Calu3 (cell line): ENCODE results near the gene RPL26. TPM values are rescaled to one million over a fixed set of nuclear protein-coding genes. Genes with fewer than 3 reads are reported as not detected.
A peak's percentile ranks its signal among the peaks of the same experiment; 100 is the strongest.
"Not testable (repeated sequence)": the region's sequence is repeated elsewhere in the genome, so short reads cannot be mapped to it uniquely, and the experiment has no call there.

Experiments used
- BruUV-seq: library from RNA; stranded (reverse); fragments of 400-500 nt; replicated peaks from 2 replicates; lab custom pipeline; 2021; lab: Mats Ljungman, UMichigan
- CTCF ChIA-PET: fragments of 300-600 bp; sonication (Branson Sonifier 250); formaldehyde crosslinking; loops from one replicate; lab custom pipeline; 2022; ENCODE audit warnings: antibody characterized with exemption; lab: Charles Lee
- DNase-seq: peaks from one replicate; pipeline ENCODE4 v3.0.0; 2022
- H3K27ac Mint-ChIP-seq: one replicate; pipeline ENCODE4 v1.8.0; 2022; ENCODE audit warnings: mixed read lengths; ENCODE audit not compliant: unreplicated experiment
- H3K27me3 Mint-ChIP-seq: one replicate; pipeline ENCODE4 v1.8.0; 2022; ENCODE audit warnings: mixed read lengths; ENCODE audit not compliant: unreplicated experiment
- H3K36me3 Mint-ChIP-seq: one replicate; pipeline ENCODE4 v1.8.0; 2022; ENCODE audit warnings: mild to moderate bottlenecking, moderate library complexity, mixed read lengths; ENCODE audit not compliant: insufficient read depth, unreplicated experiment
- H3K4me1 Mint-ChIP-seq: one replicate; pipeline ENCODE4 v1.8.0; 2022; ENCODE audit warnings: mild to moderate bottlenecking, low read depth, mixed read lengths; ENCODE audit not compliant: unreplicated experiment
- H3K4me3 Mint-ChIP-seq: one replicate; pipeline ENCODE4 v1.8.0; 2022; ENCODE audit warnings: mild to moderate bottlenecking, low read depth, moderate library complexity, mixed read lengths; ENCODE audit not compliant: unreplicated experiment
- H3K9me3 Mint-ChIP-seq: one replicate; pipeline ENCODE4 v1.8.0; 2022; ENCODE audit warnings: low read depth, mixed read lengths; ENCODE audit not compliant: unreplicated experiment
- intact Hi-C: fragments of 100-400 bp; cut with micrococcal nuclease; formaldehyde crosslinking; loops from one replicate; pipeline ENCODE4 v1.10.0; 2022; ENCODE audit not compliant: unreplicated experiment
- total RNA-seq: library from RNA; stranded (reverse); gene quantifications from 2 replicates; pipeline ENCODE4 v1.2.3, GENCODE V29; 2022
- TF ChIP-seq, protein P1 (sequence below): fragments of 200-600 bp; IDR thresholded peaks from one replicate; pipeline ENCODE4 v1.8.0; 2022; ENCODE audit warnings: antibody characterized with exemption; ENCODE audit not compliant: unreplicated experiment

RPL26 gene
- total RNA-seq, 1 experiment from 2014 or later = 842 TPM

DNA sequence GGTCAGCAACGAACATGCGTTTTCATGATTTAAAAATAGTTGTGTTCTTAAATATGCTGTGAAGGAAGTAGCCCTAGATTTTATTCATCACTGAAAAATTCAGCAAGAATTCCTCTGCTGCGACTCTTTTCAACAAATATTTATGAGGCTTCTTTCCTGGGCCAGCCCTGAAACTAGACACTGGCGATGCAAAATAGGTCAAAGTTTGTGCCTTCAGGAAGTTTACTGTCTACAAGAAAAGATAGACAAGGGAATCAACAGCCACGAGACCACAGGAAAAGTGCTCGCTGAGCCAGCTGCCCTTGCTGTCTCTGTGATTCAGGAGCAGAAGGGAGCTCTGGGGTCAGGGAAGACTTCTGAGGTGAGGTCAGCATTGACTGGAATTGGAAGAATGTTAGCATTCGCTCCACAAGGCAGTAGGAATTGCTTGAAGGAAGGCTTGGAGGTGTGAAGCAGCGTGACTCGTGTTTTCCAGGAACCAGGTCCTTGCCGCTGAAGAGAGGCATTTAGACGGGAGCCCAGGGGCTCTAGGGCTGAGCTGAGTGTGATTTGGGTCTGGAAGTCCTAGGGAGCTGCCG lies 1.9 kb upstream of the RPL26 start:
- no TSS peak for BruUV-seq
- Mint-ChIP-seq H3K4me1 (peaks cover 24% of the 10 kb centered on the region), H3K9me3 (no peaks in the 10 kb centered on the region), H3K4me3 (peak overlapping the region; percentile 89), H3K36me3 (peaks cover 53% of the 10 kb centered on the region), H3K27me3 (no peaks in the 10 kb centered on the region), H3K27ac (peak overlapping the region; percentile 36)
- intact Hi-C loops = loop anchor here (5.0 kb wide), 1 partner anchor 362 kb away; no protein-coding TSS in a partner anchor
- no peak for DNase-seq
- CTCF ChIA-PET = no interaction called here
- TF ChIP-seq, protein P1, sequence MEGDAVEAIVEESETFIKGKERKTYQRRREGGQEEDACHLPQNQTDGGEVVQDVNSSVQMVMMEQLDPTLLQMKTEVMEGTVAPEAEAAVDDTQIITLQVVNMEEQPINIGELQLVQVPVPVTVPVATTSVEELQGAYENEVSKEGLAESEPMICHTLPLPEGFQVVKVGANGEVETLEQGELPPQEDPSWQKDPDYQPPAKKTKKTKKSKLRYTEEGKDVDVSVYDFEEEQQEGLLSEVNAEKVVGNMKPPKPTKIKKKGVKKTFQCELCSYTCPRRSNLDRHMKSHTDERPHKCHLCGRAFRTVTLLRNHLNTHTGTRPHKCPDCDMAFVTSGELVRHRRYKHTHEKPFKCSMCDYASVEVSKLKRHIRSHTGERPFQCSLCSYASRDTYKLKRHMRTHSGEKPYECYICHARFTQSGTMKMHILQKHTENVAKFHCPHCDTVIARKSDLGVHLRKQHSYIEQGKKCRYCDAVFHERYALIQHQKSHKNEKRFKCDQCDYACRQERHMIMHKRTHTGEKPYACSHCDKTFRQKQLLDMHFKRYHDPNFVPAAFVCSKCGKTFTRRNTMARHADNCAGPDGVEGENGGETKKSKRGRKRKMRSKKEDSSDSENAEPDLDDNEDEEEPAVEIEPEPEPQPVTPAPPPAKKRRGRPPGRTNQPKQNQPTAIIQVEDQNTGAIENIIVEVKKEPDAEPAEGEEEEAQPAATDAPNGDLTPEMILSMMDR = no peak

DNA sequence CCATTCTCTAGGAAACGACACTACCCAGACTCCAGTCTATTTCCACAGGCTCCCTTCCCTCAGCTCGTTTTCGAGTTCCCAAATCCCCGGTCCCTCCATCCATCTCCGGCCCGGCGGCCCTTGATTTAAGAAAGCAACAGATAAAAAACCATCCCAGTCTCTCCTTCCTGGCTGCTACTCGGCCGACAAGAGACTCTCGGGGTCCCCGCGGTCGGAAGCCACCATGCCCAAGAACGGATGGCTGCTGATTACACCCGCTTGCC lies 182 bp downstream of the RPL26 start:
- TF ChIP-seq, protein P1 = no peak
- no peak for DNase-seq
- intact Hi-C loops = loop anchor here (5.0 kb wide), 1 partner anchor 364 kb away; no protein-coding TSS in a partner anchor
- Mint-ChIP-seq H3K27me3 (no peaks in the 10 kb centered on the region), H3K9me3 (no peaks in the 10 kb centered on the region), H3K27ac (peak overlapping the region; percentile 95), H3K4me3 (peak overlapping the region; percentile 89), H3K36me3 (peaks cover 72% of the 10 kb centered on the region), H3K4me1 (peaks cover 24% of the 10 kb centered on the region)
- CTCF ChIA-PET = no interaction called here
- BruUV-seq = no TSS peak

DNA sequence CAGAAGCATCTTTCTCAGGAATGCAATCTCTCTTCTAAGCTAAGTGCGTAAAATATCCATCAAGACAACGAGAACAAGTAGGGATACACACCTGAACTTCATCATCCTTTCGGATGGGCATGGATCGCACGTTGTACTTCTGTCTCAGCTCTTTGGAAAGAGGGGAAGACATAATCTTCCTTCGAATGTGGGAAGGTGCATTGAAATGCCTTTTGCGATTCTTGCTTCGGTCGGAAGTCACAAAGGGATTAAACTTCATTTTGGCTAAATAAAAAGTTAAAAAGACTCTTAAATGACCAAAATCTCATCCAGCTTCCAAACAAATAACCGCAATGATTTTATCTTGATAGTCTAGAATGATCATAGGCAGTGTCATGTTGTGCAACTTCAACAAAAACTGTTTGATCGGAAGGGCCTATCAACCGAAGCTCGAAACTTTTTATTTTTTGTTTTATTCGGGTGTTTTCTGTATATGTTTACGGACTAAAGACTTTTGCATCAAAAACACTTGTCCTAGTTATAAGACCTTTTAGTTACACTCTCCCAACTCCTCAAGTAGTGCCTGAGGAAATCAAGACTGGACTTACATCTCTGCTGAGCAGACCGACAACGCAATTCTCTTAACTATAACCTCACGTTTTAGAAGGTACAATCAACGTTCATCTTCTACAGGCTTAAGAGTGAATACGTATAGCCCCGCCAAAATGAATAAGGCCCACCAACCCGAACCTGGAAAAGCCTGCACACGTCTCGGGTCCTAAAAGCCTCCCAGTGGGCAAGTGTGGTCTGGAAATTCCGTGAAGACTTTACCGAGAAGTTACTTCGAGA lies 727 bp downstream of the RPL26 start:
- Mint-ChIP-seq H3K4me1 (peaks cover 24% of the 10 kb centered on the region), H3K27ac (peak overlapping the region; percentile 95), H3K9me3 (no peaks in the 10 kb centered on the region), H3K36me3 (peaks cover 78% of the 10 kb centered on the region), H3K27me3 (no peaks in the 10 kb centered on the region), H3K4me3 (peak overlapping the region; percentile 89)
- DNase-seq = no peak
- TF ChIP-seq, protein P1 = no peak
- BruUV-seq = TSS peak; percentile 59
- CTCF ChIA-PET = no interaction called here
- intact Hi-C loops = loop anchor here (5.0 kb wide), 1 partner anchor 365 kb away; no protein-coding TSS in a partner anchor

DNA sequence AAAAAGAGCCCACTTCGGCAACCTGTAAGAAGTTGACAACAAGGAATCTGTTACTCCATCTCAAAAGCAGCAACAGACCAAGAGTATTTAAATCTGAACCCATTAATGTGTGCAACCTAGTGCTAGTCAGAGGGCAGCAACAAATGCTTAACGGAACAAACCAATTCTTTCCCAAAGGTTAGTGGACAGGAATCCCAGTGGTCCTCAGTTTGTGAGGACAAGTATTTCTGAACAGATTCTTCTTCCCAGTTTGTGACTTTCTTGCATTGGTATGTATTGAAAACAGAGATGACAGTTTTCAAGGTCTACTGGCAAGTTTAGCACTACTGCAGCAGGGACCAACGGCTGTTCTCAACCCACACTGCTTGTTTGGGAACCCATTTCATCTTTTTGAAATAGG lies 2.9 kb downstream of the RPL26 start:
- no peak overlapping the region for H3K4me3 Mint-ChIP-seq

DNA sequence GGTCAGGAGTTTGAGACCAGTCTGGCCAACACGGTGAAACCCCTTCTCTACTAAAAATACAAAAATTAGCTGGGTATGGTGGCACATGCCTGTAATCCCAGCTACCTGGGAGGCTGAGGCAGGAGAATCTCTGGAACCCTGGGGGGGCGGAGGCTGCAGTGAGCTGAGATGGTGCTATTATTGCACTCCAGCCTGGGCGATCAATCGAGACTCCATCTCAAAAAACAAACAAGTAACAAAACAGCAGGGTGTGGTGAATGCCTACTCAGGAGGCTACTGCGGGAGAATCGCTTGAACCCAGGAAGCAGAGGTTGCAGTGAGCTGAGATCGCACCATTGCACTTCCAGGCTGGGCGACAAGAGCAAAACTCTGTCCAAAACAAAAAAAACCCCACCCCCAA lies 4.9 kb downstream of the RPL26 start:
- intact Hi-C loops, DNase-seq, H3K9me3 Mint-ChIP-seq, H3K4me3 Mint-ChIP-seq, H3K27ac Mint-ChIP-seq, H3K27me3 Mint-ChIP-seq, BruUV-seq, CTCF ChIA-PET: not testable (repeated sequence)
- Mint-ChIP-seq H3K36me3 (peaks cover 80% of the 10 kb centered on the region), H3K4me1 (peaks cover 18% of the 10 kb centered on the region)

More for the DNA sequence above, 2.9 kb downstream of the RPL26 start:
- H3K36me3 Mint-ChIP-seq = peaks cover 95% of the 10 kb centered on the region
- intact Hi-C loops = loop anchor here (5.0 kb wide), 1 partner anchor 367 kb away; no protein-coding TSS in a partner anchor
- CTCF ChIA-PET = no interaction called here
- BruUV-seq = no TSS peak
- H3K4me1 Mint-ChIP-seq = peaks cover 27% of the 10 kb centered on the region
- DNase-seq = no peak
- TF ChIP-seq, protein P1 = no peak
- H3K9me3 Mint-ChIP-seq = no peaks in the 10 kb centered on the region
- no peak overlapping the region for H3K27ac Mint-ChIP-seq
- H3K27me3 Mint-ChIP-seq = no peaks in the 10 kb centered on the region
